Gastrocnemius medialis (tissue), 4 donors: ENCODE results near the gene SNCG.

Experiments
- CTCF ChIP-seq, 5 experiments: fragments of 450-650 bp in 3 of 5; fragments of 200-600 bp in 2 of 5; sonication (generic) in 2 of 5; IDR thresholded peaks in 4 of 5; conservative IDR thresholded peaks in 1 of 5; 1 replicate in 4 of 5; 2 replicates in 1 of 5; pipeline ENCODE4 v1.5.1; 2016 to 2019; ENCODE audit warnings: antibody characterized with exemption in 5 of 5, mild to moderate bottlenecking in 3 of 5, moderate library complexity in 3 of 5
- POLR2A ChIP-seq, 2 donors: fragments of 450-650 bp; IDR thresholded peaks; one replicate each; pipeline ENCODE4 v1.6.1; 2017; ENCODE audit warnings: antibody characterized with exemption in 2 of 2, mild to moderate bottlenecking in 2 of 2, moderate library complexity in 2 of 2

GRCh38 chr10:86958116-86958900 is at the start of gene SNCG:
- TF ChIP-seq CTCF (IDR thresholded peaks at IDR 0.05 in 4 of 5, conservative IDR thresholded peaks at IDR 0.05 in 1 of 5) (no peak), POLR2A (IDR thresholded peaks at IDR 0.05) (no peak)
